Endothelial cell of umbilical vein (primary cell): Measurements from ENCODE around the gene THSD7A. TPM values are rescaled to one million over a fixed set of nuclear protein-coding genes. Genes with fewer than 3 reads are reported as not detected.

Source experiments
- BruUV-seq: library from RNA; stranded (reverse); fragments of 400-500 nt; replicated peaks from 2 replicates; lab custom pipeline; 2021; lab: Mats Ljungman, UMichigan
- CTCF ChIA-PET: fragments of 300-600, 350-600 bp; sonication (Branson Sonifier 250); formaldehyde crosslinking; loops from one replicate; lab custom pipeline; 2021; ENCODE audit warnings: antibody characterized with exemption, inconsistent platforms; lab: Charles Lee
- POLR2A ChIA-PET: fragments of 300-600, 350-600 bp; sonication (Branson Sonifier 250); formaldehyde crosslinking; loops from one replicate; lab custom pipeline; 2021; ENCODE audit warnings: antibody characterized with exemption, inconsistent platforms; lab: Charles Lee
- DNase-seq: peaks from one replicate; pipeline ENCODE4 v3.0.0-alpha.2; 2011; ENCODE audit warnings: low read depth, low spot score
- FAIRE-seq: peaks from 2 replicates; lab custom pipeline; 2011; peaks lifted over from hg19 to GRCh38; lab: Jason Lieb, UNC
- H2AFZ ChIP-seq: 2 replicates; pipeline ENCODE4 v1.6.0; 2012; ENCODE audit warnings: low read depth, low read length, control low read depth, inconsistent platforms
- H3K27ac ChIP-seq: 2 replicates; pipeline ENCODE4 v1.5.1; 2011; ENCODE audit warnings: low read depth, mild to moderate bottlenecking, control low read depth, low read length, moderate library complexity; ENCODE audit not compliant: insufficient read depth
- H3K27me3 ChIP-seq, 2 experiments: 2 replicates each; pipeline versions ENCODE4 v1.6.0 to v1.6.1; 2011; ENCODE audit warnings: low read length in 2 of 2, mixed read lengths in 1 of 2; ENCODE audit not compliant: control insufficient read depth in 2 of 2, insufficient read depth in 2 of 2
- H3K36me3 ChIP-seq, 2 experiments: 2 replicates in 1 of 2; 3 replicates in 1 of 2; pipeline ENCODE4 v1.5.1; 2011; ENCODE audit warnings: low read length in 2 of 2, mild to moderate bottlenecking in 1 of 2, moderate library complexity in 1 of 2; ENCODE audit not compliant: control insufficient read depth in 2 of 2, insufficient read depth in 2 of 2; ENCODE audit errors: extremely low read depth in 1 of 2
- H3K4me1 ChIP-seq: 3 replicates; pipeline ENCODE4 v1.5.1; 2011; ENCODE audit warnings: mild to moderate bottlenecking, low read length; ENCODE audit not compliant: control insufficient read depth, insufficient read depth; ENCODE audit errors: extremely low read depth
- H3K4me2 ChIP-seq: 2 replicates; pipeline ENCODE4 v1.6.1; 2011; ENCODE audit warnings: low read length, control low read depth, mixed read lengths; ENCODE audit not compliant: insufficient read depth
- H3K4me3 ChIP-seq, 3 experiments: fragments of 200-600 bp in 1 of 3; sonication (generic), shearing (Covaris generic) in 1 of 3; replicated peaks in 1 of 3; 2 replicates each; pipeline ENCODE4 v1.5.1; 2011 to 2016; ENCODE audit warnings: control low read depth in 3 of 3, low read length in 3 of 3, mild to moderate bottlenecking in 2 of 3, inconsistent platforms in 1 of 3, low read depth in 1 of 3, moderate library complexity in 1 of 3; ENCODE audit not compliant: insufficient read depth in 1 of 3
- H3K79me2 ChIP-seq: 2 replicates; pipeline ENCODE4 v1.6.0; 2012; ENCODE audit warnings: low read length, inconsistent platforms; ENCODE audit not compliant: control insufficient read depth, insufficient read depth
- H3K9ac ChIP-seq: replicated peaks from 2 replicates; pipeline ENCODE3; 2011; ENCODE audit warnings: low read length, control low read depth; ENCODE audit not compliant: insufficient read depth; ENCODE audit errors: extremely low read depth
- H3K9me1 ChIP-seq: replicated peaks from 3 replicates; pipeline ENCODE4 v1.6.0; 2011; ENCODE audit warnings: mild to moderate bottlenecking, low read length; ENCODE audit not compliant: control insufficient read depth, insufficient read depth; ENCODE audit errors: extremely low read depth
- H3K9me3 ChIP-seq: replicated peaks from 2 replicates; pipeline ENCODE4 v1.5.1; 2012; ENCODE audit warnings: low read length, inconsistent platforms; ENCODE audit not compliant: control insufficient read depth, insufficient read depth
- H4K20me1 ChIP-seq: replicated peaks from 2 replicates; pipeline ENCODE3; 2011; ENCODE audit warnings: mild to moderate bottlenecking, low read length; ENCODE audit not compliant: control insufficient read depth, insufficient read depth; ENCODE audit errors: extremely low read depth
- CTCF ChIP-seq, 2 donors: IDR thresholded peaks; 1 replicate in 1 of 2; 2 replicates in 1 of 2; pipeline ENCODE4 v1.5.1; 2011; ENCODE audit warnings: low read length in 2 of 2, mild to moderate bottlenecking in 2 of 2, moderate library complexity in 2 of 2, control low read depth in 1 of 2, inconsistent platforms in 1 of 2, low read depth in 1 of 2; ENCODE audit not compliant: insufficient read depth in 1 of 2; ENCODE audit errors: extremely low read depth in 1 of 2
- EZH2 ChIP-seq: IDR thresholded peaks from 2 replicates; pipeline ENCODE4 v1.6.1; 2012; ENCODE audit warnings: borderline replicate concordance, low read depth, mild to moderate bottlenecking, moderate library complexity, low read length, inconsistent platforms; ENCODE audit not compliant: severe bottlenecking
- FOS ChIP-seq: IDR thresholded peaks from 2 replicates; pipeline ENCODE4 v1.6.1; 2011; ENCODE audit warnings: mild to moderate bottlenecking, low read length, moderate library complexity, borderline replicate concordance; ENCODE audit not compliant: insufficient read depth
- GATA2 ChIP-seq: IDR thresholded peaks from 2 replicates; pipeline ENCODE4 v1.7.0; 2011; ENCODE audit warnings: low read depth, mild to moderate bottlenecking, moderate library complexity, mixed read lengths, low read length; ENCODE audit not compliant: insufficient read length, insufficient read depth
- JUN ChIP-seq: IDR thresholded peaks from 2 replicates; pipeline ENCODE4 v1.6.1; 2011; ENCODE audit warnings: borderline replicate concordance, low read depth; ENCODE audit not compliant: insufficient read length, insufficient read depth
- MAX ChIP-seq: IDR thresholded peaks from 2 replicates; pipeline ENCODE4 v1.6.1; 2011; ENCODE audit not compliant: insufficient read depth, insufficient read length
- MYC ChIP-seq: IDR thresholded peaks from one replicate; pipeline ENCODE4 v1.6.1; 2011; ENCODE audit warnings: mild to moderate bottlenecking, low read depth, low read length
- POLR2A ChIP-seq: IDR thresholded peaks from 2 replicates; pipeline ENCODE4 v1.6.1; 2012; ENCODE audit warnings: low read depth, mild to moderate bottlenecking, control low read depth, low read length
- POLR2AphosphoS5 ChIP-seq: IDR thresholded peaks from 2 replicates; pipeline ENCODE4 v1.6.1; 2012; ENCODE audit warnings: low read depth, mild to moderate bottlenecking, control low read depth, low read length, moderate library complexity; ENCODE audit not compliant: insufficient read depth
- dilution Hi-C: fragments of 300-500 bp; cut with MboI; formaldehyde crosslinking; loops from one replicate; pipeline ENCODE4 v1.15.0; 2019; ENCODE audit warnings: low sequenced_read_pairs; ENCODE audit not compliant: extremely low pct_ligation_motif_present
- intact Hi-C: fragments of 100-400 bp; cut with micrococcal nuclease; formaldehyde crosslinking; loops from one replicate; pipeline ENCODE4 v1.10.0; 2022
- polyA plus RNA-seq, 4 experiments: library from polyadenylated mRNA; depleted of rRNA in 3 of 4; stranded (reverse) in 3 of 4; unstranded in 1 of 4; fragments of >200 nt; gene quantifications; 2 replicates each; pipeline versions ENCODE4 v1.2.1 to v1.2.3, GENCODE V29; 2011 to 2012; ENCODE audit warnings: missing spikeins in 1 of 4
- total RNA-seq: library from RNA; stranded (reverse); gene quantifications from 2 replicates; pipeline ENCODE4 v1.2.3, GENCODE V29; 2021

Gene THSD7A
- total and polyA plus RNA-seq, 2 donors (not counting 3 experiments of a cell fraction or from before 2014, with no cell fraction given) = 3.3 to 12.7 TPM

- dilution Hi-C loops = no loop called here
- CTCF ChIA-PET = no interaction called here
These were observed 244.2 kb downstream of the THSD7A start for GRCh38 chr7:11587814-11588213.

More at GRCh38 chr7:11587814-11588213, 244.2 kb downstream of the THSD7A start:
- H3K4me2 ChIP-seq = no peak overlapping the region
- no TSS peak for BruUV-seq
- H3K9ac ChIP-seq = no peak overlapping the region
- H3K79me2 ChIP-seq = no peaks in the 10 kb centered on the region
- no peaks in the 10 kb centered on the region for H3K27me3 ChIP-seq
- POLR2A ChIA-PET = no interaction called here
- no peak overlapping the region for H2AFZ ChIP-seq
- H3K4me1 ChIP-seq = peaks cover 18% of the 10 kb centered on the region
- H3K27ac ChIP-seq = no peak overlapping the region
- intact Hi-C loops = no loop called here
- H3K4me3 ChIP-seq = no peak overlapping the region
- no peak for DNase-seq
- TF ChIP-seq EZH2 = no peak
- no peak for TF ChIP-seq POLR2AphosphoS5
- TF ChIP-seq CTCF (IDR thresholded peaks at IDR 0.05; ENCODE audit: extremely low read depth in 1 of 2, insufficient read depth in 1 of 2, low read depth in 1 of 2, low read length in 2 of 2) = no peak
- no peak for TF ChIP-seq FOS
- no peak for TF ChIP-seq POLR2A
- TF ChIP-seq MYC = no peak
- TF ChIP-seq MAX = no peak
- no peak for TF ChIP-seq JUN
- no peak for TF ChIP-seq GATA2
- no peaks in the 10 kb centered on the region for H4K20me1 ChIP-seq
- H3K9me3 ChIP-seq = no peaks in the 10 kb centered on the region
- FAIRE-seq = no peak
- H3K9me1 ChIP-seq = no peaks in the 10 kb centered on the region
- H3K36me3 ChIP-seq = no peaks in the 10 kb centered on the region
